HepG2 (cell line): ENCODE data around the gene FBXO48. TPM values are rescaled to one million over a fixed set of nuclear protein-coding genes. Genes with fewer than 3 reads are reported as not detected.

Source experiments
- ATAC-seq: fragments of 200-7000 bp; cut with Tn5 transposase; 3 replicates; pipeline ENCODE4 v1.9.1; 2020; ENCODE audit warnings: mild to moderate bottlenecking, moderate library complexity
- BruUV-seq: library from RNA; stranded (reverse); fragments of 400-500 nt; replicated peaks from 2 replicates; lab custom pipeline; 2021; lab: Mats Ljungman, UMichigan
- CTCF ChIA-PET: fragments of 300-600 bp; formaldehyde crosslinking; extraction: SDS; loops from one replicate; lab custom pipeline; 2021; ENCODE audit warnings: low total read pairs, inconsistent platforms, low intra/inter-chr PET ratio; lab: Yijun Ruan, JAX
- POLR2A ChIA-PET: fragments of 350-600 bp; sonication (Branson Sonifier 250); formaldehyde crosslinking; loops from one replicate; lab custom pipeline; 2020; ENCODE audit warnings: antibody characterized with exemption, inconsistent platforms; lab: Yijun Ruan, JAX
- DNase-seq: peaks from one replicate; pipeline ENCODE4 v3.0.0-alpha.2; 2015; ENCODE audit warnings: low spot score
- FAIRE-seq: peaks from 3 replicates; lab custom pipeline; 2011; peaks lifted over from hg19 to GRCh38; lab: Jason Lieb, UNC
- H2AFZ ChIP-seq: one replicate; pipeline ENCODE4 v1.6.1; 2011; ENCODE audit warnings: low read length, inconsistent platforms
- H3K27ac ChIP-seq: fragments of 300-600 bp; 3 replicates; pipeline ENCODE4 v1.8.0; 2011; ENCODE audit warnings: mixed run types, mild to moderate bottlenecking, mixed read lengths, low read length, inconsistent platforms; ENCODE audit not compliant: insufficient read depth; ENCODE audit errors: extremely low read length
- H3K27me3 ChIP-seq, 2 experiments: fragments of 200-600 bp in 1 of 2; 2 replicates in 1 of 2; 3 replicates in 1 of 2; pipeline versions ENCODE4 v1.6.0 to v1.8.0; 2011; ENCODE audit warnings: low read length in 2 of 2, mild to moderate bottlenecking in 2 of 2, moderate library complexity in 2 of 2, inconsistent platforms in 1 of 2; ENCODE audit not compliant: insufficient read depth in 2 of 2, control insufficient read depth in 1 of 2
- H3K36me3 ChIP-seq, 2 experiments: fragments of 200-600 bp in 1 of 2; replicated peaks in 1 of 2; 2 replicates in 1 of 2; 3 replicates in 1 of 2; pipeline versions ENCODE4 v1.5.1 to v1.8.0; 2011; ENCODE audit warnings: low read length in 2 of 2, inconsistent platforms in 1 of 2; ENCODE audit not compliant: insufficient read depth in 2 of 2, control insufficient read depth in 1 of 2
- H3K4me1 ChIP-seq: 2 replicates; pipeline ENCODE4 v1.5.1; 2012; ENCODE audit warnings: low read length, inconsistent platforms; ENCODE audit not compliant: insufficient read depth
- H3K4me2 ChIP-seq: 2 replicates; pipeline ENCODE4 v1.6.0; 2011; ENCODE audit warnings: low read depth, low read length, inconsistent platforms
- H3K4me3 ChIP-seq, 3 experiments: fragments of 200-600 bp in 1 of 3; sonication (generic), shearing (Covaris generic) in 1 of 3; replicated peaks in 1 of 3; 2 replicates each; pipeline ENCODE4 v1.5.1; 2011 to 2016; ENCODE audit warnings: low read length in 3 of 3, inconsistent platforms in 2 of 3, low read depth in 2 of 3, mild to moderate bottlenecking in 2 of 3, control low read depth in 1 of 3, mixed read lengths in 1 of 3; ENCODE audit not compliant: insufficient read depth in 1 of 3
- H3K79me2 ChIP-seq: one replicate; pipeline ENCODE4 v1.6.1; 2011; ENCODE audit warnings: low read length, inconsistent platforms; ENCODE audit not compliant: insufficient read depth
- H3K9ac ChIP-seq: 2 replicates; pipeline ENCODE4 v1.6.0; 2011; ENCODE audit warnings: mild to moderate bottlenecking, low read depth, low read length, inconsistent platforms; ENCODE audit not compliant: insufficient read depth
- H3K9me3 ChIP-seq: 2 replicates; pipeline ENCODE4 v1.5.1; 2012; ENCODE audit warnings: mild to moderate bottlenecking, low read length
- H4K20me1 ChIP-seq: 2 replicates; pipeline ENCODE4 v1.6.0; 2011; ENCODE audit warnings: inconsistent platforms, mild to moderate bottlenecking, low read length, moderate library complexity; ENCODE audit not compliant: insufficient read depth
- AGO1 ChIP-seq: fragments of 200-400 bp; formaldehyde crosslinking; IDR thresholded peaks from 2 replicates; pipeline ENCODE4 v1.6.1; 2017; ENCODE audit warnings: mild to moderate bottlenecking, low read depth, low read length, moderate library complexity; ENCODE audit not compliant: poor library complexity, severe bottlenecking
- ASH2L ChIP-seq: fragments of 300-600, 200-600 bp; sonication (generic); IDR thresholded peaks from 2 replicates; pipeline ENCODE4 v1.7.0; 2017; ENCODE audit warnings: low read depth, mild to moderate bottlenecking, moderate library complexity, mixed read lengths, low read length; ENCODE audit not compliant: insufficient read length
- BCL6 ChIP-seq: IDR thresholded peaks from 2 replicates; pipeline ENCODE4 v1.6.1; 2016; ENCODE audit warnings: missing genetic modification reagents, missing compliant biosample characterization
- CREBL2 ChIP-seq: sonication (generic); formaldehyde crosslinking; IDR thresholded peaks from 2 replicates; pipeline ENCODE4 v1.8.1; 2023; ENCODE audit warnings: missing genetic modification reagents, mild to moderate bottlenecking, borderline replicate concordance
- HDAC1 ChIP-seq: sonication (generic); formaldehyde crosslinking; IDR thresholded peaks from 2 replicates; pipeline ENCODE4 v1.5.1; 2020; ENCODE audit warnings: mild to moderate bottlenecking, missing genetic modification reagents
- HDAC6 ChIP-seq: fragments of 200-600 bp; sonication (generic); IDR thresholded peaks from 2 replicates; pipeline ENCODE4 v1.7.0; 2017; ENCODE audit warnings: mild to moderate bottlenecking, antibody characterized with exemption, low read length, low read depth
- KLF16 ChIP-seq, 2 experiments: sonication (generic) in 1 of 2; formaldehyde crosslinking in 1 of 2; IDR thresholded peaks; 2 replicates each; pipeline versions ENCODE4 v1.6.1 to v1.8.0; 2016 to 2023; ENCODE audit warnings: missing genetic modification reagents in 2 of 2, missing compliant biosample characterization in 1 of 2
- LBX2 ChIP-seq: sonication (generic); formaldehyde crosslinking; IDR thresholded peaks from 2 replicates; pipeline ENCODE4 v1.5.0; 2020; ENCODE audit warnings: missing genetic modification reagents, mild to moderate bottlenecking, borderline replicate concordance
- MIER2 ChIP-seq: IDR thresholded peaks from 2 replicates; pipeline ENCODE4 v1.6.1; 2016; ENCODE audit warnings: missing biosample characterization, missing genetic modification reagents
- MXD4 ChIP-seq: IDR thresholded peaks from 2 replicates; pipeline ENCODE4 v1.6.1; 2016; ENCODE audit warnings: mild to moderate bottlenecking, missing biosample characterization, missing genetic modification reagents
- MXI1 ChIP-seq: IDR thresholded peaks from 3 replicates; pipeline ENCODE4 v1.6.1; 2012; ENCODE audit warnings: low read depth, low read length, inconsistent platforms, borderline replicate concordance
- RAD51 ChIP-seq: fragments of 450-650 bp; IDR thresholded peaks from 2 replicates; pipeline ENCODE4 v1.6.1; 2016; ENCODE audit warnings: borderline replicate concordance
- RFX3 ChIP-seq: IDR thresholded peaks from 2 replicates; pipeline ENCODE4 v1.6.1; 2016; ENCODE audit warnings: missing biosample characterization, missing genetic modification reagents
- SMAD9 ChIP-seq: sonication (generic); formaldehyde crosslinking; IDR thresholded peaks from 2 replicates; pipeline ENCODE4 v1.5.1; 2020; ENCODE audit warnings: mild to moderate bottlenecking, missing genetic modification reagents
- SOX6 ChIP-seq, 2 experiments: fragments of 450-650 bp in 1 of 2; sonication (generic) in 1 of 2; formaldehyde crosslinking in 1 of 2; IDR thresholded peaks; 2 replicates each; pipeline versions ENCODE4 v1.4.0 to v1.6.1; 2017 to 2020; ENCODE audit warnings: antibody characterized with exemption in 1 of 2, mild to moderate bottlenecking in 1 of 2, missing genetic modification reagents in 1 of 2
- ZFP1 ChIP-seq: IDR thresholded peaks from 2 replicates; pipeline ENCODE4 v1.6.1; 2016
- ZNF549 ChIP-seq: sonication (generic); formaldehyde crosslinking; IDR thresholded peaks from 2 replicates; pipeline ENCODE4 v1.5.0; 2020; ENCODE audit warnings: missing genetic modification reagents
- whole genome bisulfite sequencing: methylation state at CpG from one replicate; pipeline ENCODE4 v1.1.6; 2017; ENCODE audit warnings: low lambda C conversion rate; 5-methylcytosine and 5-hydroxymethylcytosine counted together
- in situ Hi-C: cut with HindIII; loops from 2 replicates; pipeline ENCODE4 v1.10.0; 2017; ENCODE audit warnings: low pct_unique_long_range_greater_than_20kb; ENCODE audit not compliant: extremely low pct_ligation_motif_present
- intact Hi-C: fragments of 100-400 bp; cut with micrococcal nuclease; formaldehyde crosslinking; loops from one replicate; pipeline ENCODE4 v1.10.0; 2022; ENCODE audit not compliant: unreplicated experiment
- polyA plus RNA-seq, 8 experiments: library from polyadenylated mRNA; depleted of rRNA in 3 of 8; stranded (reverse) in 7 of 8; unstranded in 1 of 8; fragments of >200 nt; fragmentation: Illumina TruSeq in 4 of 8; extraction: Trizol in 4 of 8; gene quantifications; 2 replicates each; pipeline versions ENCODE4 v1.2.1 to v1.2.3, GENCODE V29; 2011 to 2016; ENCODE audit warnings: low read depth in 4 of 8, missing spikeins in 1 of 8, mixed read lengths in 1 of 8; ENCODE audit not compliant: insufficient read depth in 1 of 8
- total RNA-seq, 5 experiments: library from RNA; depleted of rRNA; stranded (reverse); fragments of >200 nt; fragmentation: Illumina TruSeq; extraction: Trizol; gene quantifications; 2 replicates each; pipeline ENCODE4 v1.2.3, GENCODE V29; 2016; ENCODE audit warnings: low read depth in 1 of 5

Gene FBXO48
- total and polyA plus RNA-seq, 2 of the 13 experiments (the other 11 are each of a cell fraction or from before 2014, with no cell fraction given), result 0.42 to 1.1 TPM

- H3K4me3 ChIP-seq, result no peak overlapping the region
- no peaks in the 10 kb centered on the region for H3K36me3 ChIP-seq
- ChIA-PET POLR2A (no interaction called here), CTCF (no interaction called here)
- FAIRE-seq (no peak), DNase-seq (no peak), ATAC-seq (peak; percentile 66)
- intact Hi-C loops (no loop called here), in situ Hi-C loops (no loop called here)
- no peak overlapping the region for H2AFZ ChIP-seq
- no peaks in the 10 kb centered on the region for H3K4me1 ChIP-seq
- no peaks in the 10 kb centered on the region for H3K9me3 ChIP-seq
- 5% methylated on average over 3 of the region's 3 CpGs for WGBS
- H3K9ac ChIP-seq, result no peak overlapping the region
- H4K20me1 ChIP-seq, result no peaks in the 10 kb centered on the region
- no peak for TF ChIP-seq SMAD9 (CRISPR knock-in tag)
- TF ChIP-seq CREBL2 (CRISPR knock-in tag), result no peak
- no peak for TF ChIP-seq HDAC6
- no peak for TF ChIP-seq ZFP1 (CRISPR knock-in tag)
- TF ChIP-seq LBX2 (CRISPR knock-in tag), result no peak
- TF ChIP-seq KLF16 (CRISPR knock-in tag; IDR thresholded peaks at IDR 0.05), result no peak
- TF ChIP-seq RFX3 (CRISPR knock-in tag), result no peak
- no peak for TF ChIP-seq SOX6 (IDR thresholded peaks at IDR 0.05)
- TF ChIP-seq SOX6 (CRISPR knock-in tag; IDR thresholded peaks at IDR 0.05), result no peak
- no peak for TF ChIP-seq ASH2L
- no peak for TF ChIP-seq RAD51
- TF ChIP-seq MXI1, result no peak
- no peak for TF ChIP-seq AGO1
- TF ChIP-seq MXD4 (CRISPR knock-in tag), result no peak
- TF ChIP-seq MIER2, result no peak
- no peak for TF ChIP-seq ZNF549
- TF ChIP-seq BCL6, result no peak
- no peak for TF ChIP-seq HDAC1 (CRISPR knock-in tag)
- no peaks in the 10 kb centered on the region for H3K79me2 ChIP-seq
- peaks cover 0 to 27% of the 10 kb centered on the region in 2 experiments; a peak in 3 of 5 replicates for H3K27me3 ChIP-seq
- no TSS peak for BruUV-seq
- H3K27ac ChIP-seq, result no peak overlapping the region
- no peak overlapping the region for H3K4me2 ChIP-seq
These were observed 48.2 kb downstream of the FBXO48 start for GRCh38 chr2:68418855-68419254.
